A673 (cell line): Measurements from ENCODE around the gene PWWP2B. TPM values are rescaled to one million over a fixed set of nuclear protein-coding genes. Genes with fewer than 3 reads are reported as not detected.

Experiments
- BruUV-seq: library from RNA; stranded (reverse); fragments of 400-500 nt; replicated peaks from 2 replicates; lab custom pipeline; 2021; lab: Mats Ljungman, UMichigan
- CTCF ChIA-PET: fragments of 300-600 bp; sonication (Branson Sonifier 250); formaldehyde crosslinking; loops from one replicate; lab custom pipeline; 2022; ENCODE audit warnings: antibody characterized with exemption; lab: Charles Lee
- POLR2A ChIA-PET: fragments of 300-600 bp; sonication (Branson Sonifier 250); formaldehyde crosslinking; loops from one replicate; lab custom pipeline; 2022; ENCODE audit warnings: antibody characterized with exemption; ENCODE audit not compliant: low non-redundant PET; lab: Charles Lee
- DNase-seq: peaks from one replicate; pipeline ENCODE4 v3.0.0-alpha.2; 2015; ENCODE audit warnings: low spot score
- H3K27ac ChIP-seq: fragments of 200-600 bp; sonication (generic); 2 replicates; pipeline ENCODE4 v1.5.1; 2016; ENCODE audit warnings: mixed run types, low read depth, mild to moderate bottlenecking, mixed read lengths, antibody characterized with exemption, low read length; ENCODE audit not compliant: poor library complexity, severe bottlenecking
- H3K27me3 ChIP-seq: fragments of 200-600 bp; sonication (generic); replicated peaks from 2 replicates; pipeline ENCODE4 v1.6.1; 2017; ENCODE audit warnings: mixed run types, low read depth, mild to moderate bottlenecking, mixed read lengths, antibody characterized with exemption, low read length; ENCODE audit not compliant: insufficient read depth, poor library complexity
- H3K36me3 ChIP-seq: fragments of 200-600 bp; sonication (generic); 2 replicates; pipeline ENCODE4 v1.6.1; 2016; ENCODE audit warnings: mixed run types, mild to moderate bottlenecking, mixed read lengths, antibody characterized with exemption, low read length; ENCODE audit not compliant: insufficient read depth, poor library complexity, severe bottlenecking
- H3K4me1 ChIP-seq: fragments of 200-600 bp; sonication (generic); 2 replicates; pipeline ENCODE4 v1.6.1; 2017; ENCODE audit warnings: mixed run types, mild to moderate bottlenecking, mixed read lengths, antibody characterized with exemption, low read length; ENCODE audit not compliant: insufficient read depth, poor library complexity, severe bottlenecking
- H3K4me3 ChIP-seq: fragments of 200-600 bp; sonication (generic); 2 replicates; pipeline ENCODE4 v1.5.1; 2016; ENCODE audit warnings: low read depth, mixed run types, mild to moderate bottlenecking, mixed read lengths, low read length; ENCODE audit not compliant: poor library complexity, severe bottlenecking
- H3K9me3 ChIP-seq: fragments of 200-600 bp; sonication (generic); 2 replicates; pipeline ENCODE4 v1.6.1; 2016; ENCODE audit warnings: mixed run types, low read depth, mild to moderate bottlenecking, mixed read lengths, antibody characterized with exemption, low read length; ENCODE audit not compliant: poor library complexity, severe bottlenecking
- CTCF ChIP-seq: fragments of 300-800, 200-600 bp; sonication (generic); conservative IDR thresholded peaks from 2 replicates; pipeline ENCODE4 v1.5.1; 2017; ENCODE audit warnings: low read depth, mild to moderate bottlenecking, antibody characterized with exemption, low read length, moderate library complexity, mixed read lengths
- EZH2 ChIP-seq: fragments of 200-600 bp; sonication (generic); IDR thresholded peaks from 2 replicates; pipeline ENCODE4 v1.6.1; 2017; ENCODE audit warnings: borderline replicate concordance, low read depth, mild to moderate bottlenecking, mixed read lengths, antibody characterized with exemption, low read length; ENCODE audit not compliant: poor library complexity, severe bottlenecking
- intact Hi-C: fragments of 100-400 bp; cut with micrococcal nuclease; formaldehyde crosslinking; loops from one replicate; pipeline ENCODE4 v1.10.0; 2022; ENCODE audit not compliant: unreplicated experiment
- total RNA-seq: library from RNA; stranded (reverse); gene quantifications from 2 replicates; pipeline ENCODE4 v1.2.3, GENCODE V29; 2021

Gene PWWP2B
- total RNA-seq, 1 experiment from 2014 or later: 18.6 TPM

DNA sequence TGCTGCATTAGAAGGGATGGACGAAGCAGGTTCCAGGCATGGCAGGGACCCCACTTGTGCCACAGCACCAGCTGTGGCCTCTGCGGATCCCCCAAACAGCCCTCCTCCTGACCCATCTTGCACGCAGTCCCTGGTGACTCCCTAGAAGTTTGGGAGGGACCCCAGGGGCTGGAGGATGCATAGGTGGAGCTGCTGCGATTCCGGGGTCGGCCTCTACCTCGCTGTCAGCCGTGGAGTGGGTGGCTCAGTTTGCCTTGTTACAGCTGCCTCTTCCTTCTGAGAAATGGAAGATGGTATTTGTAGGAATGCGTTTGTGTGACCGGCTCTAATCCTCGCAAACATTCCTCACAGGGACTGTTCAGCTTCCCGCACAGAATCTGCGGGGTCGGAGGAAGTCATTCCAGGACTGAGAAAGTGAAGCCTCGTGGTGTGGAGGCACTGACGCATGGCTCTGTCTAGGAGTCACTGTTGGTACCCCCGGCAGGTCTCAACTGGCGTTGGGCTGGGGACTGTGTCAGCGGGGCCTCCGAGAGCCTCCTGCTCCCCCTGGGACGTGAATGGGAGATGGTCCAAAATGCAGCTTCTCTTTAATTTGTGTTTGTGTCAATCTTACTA lies 17.5 kb downstream of the PWWP2B start:
- H3K27ac ChIP-seq: no peak overlapping the region
- no TSS peak for BruUV-seq
- no peaks in the 10 kb centered on the region for H3K27me3 ChIP-seq
- intact Hi-C loops: no loop called here
- ChIA-PET CTCF (no interaction called here), POLR2A (no interaction called here)
- TF ChIP-seq CTCF (no peak), EZH2 (no peak)
- no peaks in the 10 kb centered on the region for H3K36me3 ChIP-seq
- DNase-seq: no peak
- peaks cover 37% of the 10 kb centered on the region for H3K4me1 ChIP-seq
- H3K4me3 ChIP-seq: no peak overlapping the region
- H3K9me3 ChIP-seq: no peaks in the 10 kb centered on the region

- POLR2A ChIA-PET: no interaction called here
- no peak for DNase-seq
- H3K27ac ChIP-seq: no peak overlapping the region
- no TSS peak for BruUV-seq
- no peaks in the 10 kb centered on the region for H3K36me3 ChIP-seq
- intact Hi-C loops: no loop called here
- no peaks in the 10 kb centered on the region for H3K27me3 ChIP-seq
- H3K4me1 ChIP-seq: peaks cover 37% of the 10 kb centered on the region
- no peaks in the 10 kb centered on the region for H3K9me3 ChIP-seq
- TF ChIP-seq EZH2: no peak
- TF ChIP-seq CTCF: no peak
- H3K4me3 ChIP-seq: no peak overlapping the region
- CTCF ChIA-PET: no interaction called here
Observed at GRCh38 chr10:132415255-132415654, 18.3 kb downstream of the PWWP2B start.

- intact Hi-C loops: no loop called here
- no peaks in the 10 kb centered on the region for H3K36me3 ChIP-seq
- no peak for DNase-seq
- H3K4me1 ChIP-seq: peaks cover 37% of the 10 kb centered on the region
- TF ChIP-seq CTCF (no peak), EZH2 (no peak)
- ChIA-PET CTCF (no interaction called here), POLR2A (no interaction called here)
- H3K4me3 ChIP-seq: no peak overlapping the region
- no peaks in the 10 kb centered on the region for H3K9me3 ChIP-seq
- BruUV-seq: no TSS peak
- no peaks in the 10 kb centered on the region for H3K27me3 ChIP-seq
- H3K27ac ChIP-seq: no peak overlapping the region
Observed at GRCh38 chr10:132415956-132416355, 19.0 kb downstream of the PWWP2B start.
